H1 (cell line): Measurements from ENCODE around the gene SH3PXD2A. TPM values are rescaled to one million over a fixed set of nuclear protein-coding genes. Genes with fewer than 3 reads are reported as not detected.

Source experiments
- CTCF ChIA-PET: fragments of 300-600 bp; sonication (Branson Sonifier 250); formaldehyde crosslinking; loops from one replicate; lab custom pipeline; 2021; ENCODE audit not compliant: partially characterized antibody; lab: Charles Lee
- POLR2A ChIA-PET: fragments of 300-600 bp; sonication (Branson Sonifier 250); formaldehyde crosslinking; loops from one replicate; lab custom pipeline; 2021; ENCODE audit warnings: inconsistent platforms; ENCODE audit not compliant: partially characterized antibody; lab: Charles Lee
- DNase-seq, 2 experiments: peaks; one replicate each; pipeline versions ENCODE4 v3.0.0 to v3.0.0-alpha.2; 2010 to 2022; ENCODE audit warnings: low spot score in 2 of 2, low read depth in 1 of 2, mixed read lengths in 1 of 2
- FAIRE-seq: peaks from 2 replicates; lab custom pipeline; 2011; peaks lifted over from hg19 to GRCh38; lab: Jason Lieb, UNC
- H2AFZ ChIP-seq: 2 replicates; pipeline ENCODE4 v1.8.1; 2012; ENCODE audit warnings: low read length, inconsistent platforms
- H2AK5ac ChIP-seq: 2 replicates; pipeline ENCODE4 v1.6.1; 2013; ENCODE audit warnings: low read depth, low read length
- H2BK120ac ChIP-seq: replicated peaks from 2 replicates; pipeline ENCODE3; 2013; ENCODE audit warnings: low read depth, low read length, inconsistent platforms
- H2BK12ac ChIP-seq: 2 replicates; pipeline ENCODE4 v1.6.1; 2013; ENCODE audit warnings: low read depth, low read length
- H2BK15ac ChIP-seq: 2 replicates; pipeline ENCODE4 v1.6.1; 2013; ENCODE audit warnings: low read length
- H2BK20ac ChIP-seq: 2 replicates; pipeline ENCODE4 v1.6.1; 2013; ENCODE audit warnings: low read length
- H2BK5ac ChIP-seq: 2 replicates; pipeline ENCODE4 v1.6.1; 2013; ENCODE audit warnings: low read depth, low read length
- H3K14ac ChIP-seq: 2 replicates; pipeline ENCODE4 v1.6.1; 2013; ENCODE audit warnings: inconsistent platforms; ENCODE audit not compliant: insufficient read length
- H3K18ac ChIP-seq: 2 replicates; pipeline ENCODE4 v1.6.1; 2013; ENCODE audit warnings: low read length; ENCODE audit errors: extremely low read depth
- H3K23ac ChIP-seq: 2 replicates; pipeline ENCODE4 v1.6.1; 2013; ENCODE audit warnings: inconsistent platforms; ENCODE audit not compliant: insufficient read length
- H3K23me2 ChIP-seq: 2 replicates; pipeline ENCODE4 v1.6.1; 2013; ENCODE audit warnings: low read depth, low read length
- H3K27ac ChIP-seq: 2 replicates; pipeline ENCODE4 v1.6.1; 2011; ENCODE audit warnings: low read depth, low read length, inconsistent platforms
- H3K27me3 ChIP-seq, 4 experiments: replicated peaks in 1 of 4; 1 replicate in 1 of 4; 2 replicates in 3 of 4; pipeline versions ENCODE4 v1.6.1 to v1.8.1; 2011 to 2013; ENCODE audit warnings: low read length in 3 of 4, mild to moderate bottlenecking in 3 of 4, inconsistent platforms in 2 of 4, mixed read lengths in 2 of 4, moderate library complexity in 1 of 4; ENCODE audit not compliant: control insufficient read depth in 3 of 4, insufficient read depth in 3 of 4; ENCODE audit errors: extremely low read depth in 1 of 4
- H3K36me3 ChIP-seq, 4 experiments: 2 replicates each; pipeline versions ENCODE4 v1.6.1 to v1.8.1; 2011 to 2013; ENCODE audit warnings: mild to moderate bottlenecking in 4 of 4, low read length in 3 of 4, moderate library complexity in 2 of 4, control low read depth in 1 of 4, inconsistent platforms in 1 of 4; ENCODE audit not compliant: insufficient read depth in 4 of 4, control insufficient read depth in 2 of 4
- H3K4ac ChIP-seq: replicated peaks from 2 replicates; pipeline ENCODE3; 2013; ENCODE audit warnings: low read length, low read depth, mixed read lengths, inconsistent platforms; ENCODE audit not compliant: insufficient read length
- H3K4me1 ChIP-seq, 4 experiments: replicated peaks in 1 of 4; 1 replicate in 1 of 4; 2 replicates in 3 of 4; pipeline versions ENCODE4 v1.6.1 to v1.8.1; 2011 to 2013; ENCODE audit warnings: low read length in 3 of 4, inconsistent platforms in 2 of 4, mixed read lengths in 1 of 4; ENCODE audit not compliant: insufficient read depth in 4 of 4, control insufficient read depth in 3 of 4
- H3K4me2 ChIP-seq, 2 experiments: 2 replicates each; pipeline versions ENCODE4 v1.6.1 to v1.8.1; 2011 to 2013; ENCODE audit warnings: low read depth in 2 of 2, low read length in 2 of 2, control low read depth in 1 of 2, inconsistent platforms in 1 of 2, mild to moderate bottlenecking in 1 of 2; ENCODE audit not compliant: insufficient read depth in 1 of 2
- H3K4me3 ChIP-seq, 4 experiments: fragments of 200-600, 300-600 bp in 1 of 4; sonication (generic), shearing (Covaris generic), sonication (Bioruptor Twin) in 1 of 4; 2 replicates each; pipeline versions ENCODE4 v1.5.1 to v1.8.1; 2011 to 2016; ENCODE audit warnings: low read length in 4 of 4, low read depth in 3 of 4, control low read depth in 2 of 4, inconsistent platforms in 2 of 4, mild to moderate bottlenecking in 2 of 4, mixed read lengths in 1 of 4, moderate library complexity in 1 of 4; ENCODE audit not compliant: insufficient read depth in 2 of 4; ENCODE audit errors: extremely low read depth in 1 of 4
- H3K56ac ChIP-seq: replicated peaks from 2 replicates; pipeline ENCODE3; 2013; ENCODE audit warnings: low read depth, mild to moderate bottlenecking, mixed read lengths, low read length, inconsistent platforms; ENCODE audit not compliant: insufficient read length
- H3K79me1 ChIP-seq: 2 replicates; pipeline ENCODE4 v1.6.1; 2013; ENCODE audit warnings: low read depth, low read length, control low read depth
- H3K79me2 ChIP-seq, 2 experiments: 2 replicates each; pipeline versions ENCODE4 v1.6.1 to v1.8.1; 2012 to 2013; ENCODE audit warnings: low read length in 2 of 2, mild to moderate bottlenecking in 2 of 2, inconsistent platforms in 1 of 2; ENCODE audit not compliant: insufficient read depth in 2 of 2, control insufficient read depth in 1 of 2
- H3K9ac ChIP-seq, 4 experiments: replicated peaks in 1 of 4; 1 replicate in 1 of 4; 2 replicates in 3 of 4; pipeline versions ENCODE4 v1.6.1 to v1.8.1; 2011 to 2013; ENCODE audit warnings: low read depth in 3 of 4, low read length in 3 of 4, control low read depth in 2 of 4, mild to moderate bottlenecking in 2 of 4, moderate library complexity in 2 of 4, inconsistent platforms in 1 of 4; ENCODE audit errors: extremely low read depth in 1 of 4
- H3K9me3 ChIP-seq, 2 experiments: 2 replicates each; pipeline versions ENCODE4 v1.6.1 to v1.8.1; 2012 to 2013; ENCODE audit warnings: mild to moderate bottlenecking in 2 of 2, moderate library complexity in 2 of 2, control low read depth in 1 of 2, inconsistent platforms in 1 of 2, low read depth in 1 of 2, low read length in 1 of 2, mixed read lengths in 1 of 2; ENCODE audit not compliant: insufficient read depth in 2 of 2
- H4K20me1 ChIP-seq, 2 experiments: replicated peaks in 1 of 2; 2 replicates each; pipeline versions ENCODE3 to v1.8.1; 2011 to 2013; ENCODE audit warnings: inconsistent platforms in 2 of 2, low read length in 2 of 2, mild to moderate bottlenecking in 1 of 2; ENCODE audit not compliant: insufficient read depth in 2 of 2, control insufficient read depth in 1 of 2
- H4K5ac ChIP-seq: 2 replicates; pipeline ENCODE4 v1.6.1; 2013; ENCODE audit warnings: low read length, low read depth, mixed read lengths, inconsistent platforms; ENCODE audit not compliant: insufficient read length
- H4K8ac ChIP-seq: 2 replicates; pipeline ENCODE4 v1.8.0; 2013; ENCODE audit warnings: mild to moderate bottlenecking, moderate library complexity, low read length, inconsistent platforms; ENCODE audit not compliant: insufficient read depth; ENCODE audit errors: extremely low read depth
- H4K91ac ChIP-seq: replicated peaks from 2 replicates; pipeline ENCODE3; 2013; ENCODE audit warnings: low read length, mixed read lengths, inconsistent platforms; ENCODE audit not compliant: insufficient read length
- CBX5 ChIP-seq: fragments of 300-800, 300-1000 bp; sonication (generic); IDR thresholded peaks from 2 replicates; pipeline ENCODE4 v1.7.1; 2016; ENCODE audit warnings: antibody characterized with exemption, low read length, low read depth
- CEBPB ChIP-seq: IDR thresholded peaks from 2 replicates; pipeline ENCODE4 v1.6.1; 2012; ENCODE audit warnings: low read depth, low read length
- EGR1 ChIP-seq: IDR thresholded peaks from 2 replicates; pipeline ENCODE4 v1.6.1; 2011; ENCODE audit warnings: low read depth, low read length, borderline replicate concordance
- JUN ChIP-seq: IDR thresholded peaks from 2 replicates; pipeline ENCODE4 v1.6.1; 2011; ENCODE audit warnings: low read depth, mild to moderate bottlenecking, improper control_type of control experiment, low read length
- KDM4A ChIP-seq: IDR thresholded peaks from one replicate; pipeline ENCODE4 v1.7.1; 2012; ENCODE audit warnings: low read depth, mild to moderate bottlenecking, moderate library complexity, low read length, inconsistent platforms; ENCODE audit not compliant: severe bottlenecking
- RAD21 ChIP-seq, 2 experiments: IDR thresholded peaks in 1 of 2; conservative IDR thresholded peaks in 1 of 2; 2 replicates each; pipeline ENCODE4 v1.6.1; 2011; ENCODE audit warnings: low read depth in 2 of 2, low read length in 2 of 2, improper control_type of control experiment in 1 of 2, inconsistent platforms in 1 of 2, mild to moderate bottlenecking in 1 of 2, moderate library complexity in 1 of 2
- SIN3A ChIP-seq, 2 experiments: IDR thresholded peaks in 1 of 2; conservative IDR thresholded peaks in 1 of 2; 2 replicates each; pipeline ENCODE4 v1.6.1; 2011 to 2012; ENCODE audit warnings: low read length in 2 of 2, improper control_type of control experiment in 1 of 2, low read depth in 1 of 2, mild to moderate bottlenecking in 1 of 2
- WGBS, 2 experiments: shearing (Covaris generic) in 1 of 2; methylation state at CpG; one replicate each; pipeline versions ENCODE4 v1.1.6 to v1.1.7; 2013 to 2015; ENCODE audit warnings: low lambda C conversion rate in 2 of 2, mixed read lengths in 2 of 2, inconsistent platforms in 1 of 2, low coverage in 1 of 2, missing lambda C conversion rate in 1 of 2; ENCODE audit not compliant: insufficient replicate concordance in 2 of 2, insufficient coverage in 1 of 2, insufficient read length in 1 of 2; ENCODE audit errors: extremely low coverage in 1 of 2, missing lambda C conversion rate in 1 of 2; 5-methylcytosine and 5-hydroxymethylcytosine counted together
- polyA plus RNA-seq, 7 experiments: library from polyadenylated mRNA; depleted of rRNA in 3 of 7; stranded (reverse) in 5 of 7; unstranded in 2 of 7; fragments of >200 nt in 5 of 7; fragments of 200-250 nt in 2 of 7; gene quantifications; 1 replicate in 5 of 7; 2 replicates in 1 of 7; 4 replicates in 1 of 7; pipeline versions ENCODE4 v1.2.1 to v1.2.3, GENCODE V29; 2011 to 2013; ENCODE audit warnings: missing spikeins in 2 of 7, mixed read lengths in 2 of 7
- total RNA-seq: library from RNA; stranded (reverse); fragmentation: NEBNext Ultra II Directional; extraction: Animal tissue kit (Norgen Biotek cat#: 25700); gene quantifications from 2 replicates; pipeline ENCODE4 v1.2.1, GENCODE V29; 2021
- TF ChIP-seq, protein P1 (sequence below), 3 experiments: IDR thresholded peaks; 1 replicate in 2 of 3; 2 replicates in 1 of 3; pipeline versions ENCODE4 v1.5.1 to v1.6.1; 2011; ENCODE audit warnings: low read length in 3 of 3, mild to moderate bottlenecking in 3 of 3, inconsistent platforms in 2 of 3, low read depth in 1 of 3, moderate library complexity in 1 of 3; ENCODE audit not compliant: insufficient read depth in 1 of 3; ENCODE audit errors: control extremely low read depth in 1 of 3
- TF ChIP-seq, protein P2 (sequence below): IDR thresholded peaks from 2 replicates; pipeline ENCODE4 v1.6.1; 2012; ENCODE audit warnings: inconsistent platforms

Gene SH3PXD2A
- total and polyA plus RNA-seq, 2 of the 8 experiments (the other 6 are each of a cell fraction or from before 2014, with no cell fraction given) = 5.4 to 16.3 TPM

DNA sequence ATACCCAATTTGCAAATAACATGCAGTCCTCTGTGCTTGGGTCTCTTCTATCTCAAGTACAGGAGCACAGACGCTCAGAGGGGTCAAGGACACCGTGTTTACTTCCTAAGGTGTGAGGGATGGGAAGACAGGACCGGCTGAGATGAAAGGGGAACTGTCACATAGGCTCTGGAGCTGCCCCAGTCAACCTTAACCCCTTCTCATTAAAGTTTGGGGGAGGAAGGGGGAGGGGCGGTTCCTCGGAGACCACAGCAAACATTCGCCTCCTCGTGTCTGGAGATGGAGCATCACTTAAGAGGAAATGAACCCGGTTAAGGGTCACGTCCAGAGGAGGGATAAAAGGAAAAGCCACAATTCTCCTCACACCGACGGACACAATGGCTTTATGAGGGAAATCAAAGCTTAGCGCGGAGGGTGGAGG is 1.1 kb downstream of the SH3PXD2A start:
- no peak overlapping the region for H2BK12ac ChIP-seq
- H3K27ac ChIP-seq = no peak overlapping the region
- no peaks in the 10 kb centered on the region for H3K79me1 ChIP-seq
- FAIRE-seq (peak; percentile 36), DNase-seq (peak in 1 of 2 experiments; percentile 64)
- H3K9me3 ChIP-seq = no peaks in the 10 kb centered on the region
- H3K9ac ChIP-seq = no peak overlapping the region
- TF ChIP-seq SIN3A (conservative IDR thresholded peaks at IDR 0.05 in 1 of 2, IDR thresholded peaks at IDR 0.05 in 1 of 2; ENCODE audit: low read depth in 1 of 2, low read length in 2 of 2) (0 out of 4 replicates have a peak, but pooled peaks of 1 of the 2 experiments have one; percentile 14), JUN (no peak), CBX5 (no peak), KDM4A (no peak), EGR1 (no peak), RAD21 (IDR thresholded peaks at IDR 0.05 in 1 of 2, conservative IDR thresholded peaks at IDR 0.05 in 1 of 2; ENCODE audit: low read depth in 2 of 2, low read length in 2 of 2) (peak; percentile 16 to 34; a peak in 2 of 4 replicates), CEBPB (0 out of 2 replicates have a peak, but pooled peaks have one; percentile 10)
- TF ChIP-seq, protein P1, sequence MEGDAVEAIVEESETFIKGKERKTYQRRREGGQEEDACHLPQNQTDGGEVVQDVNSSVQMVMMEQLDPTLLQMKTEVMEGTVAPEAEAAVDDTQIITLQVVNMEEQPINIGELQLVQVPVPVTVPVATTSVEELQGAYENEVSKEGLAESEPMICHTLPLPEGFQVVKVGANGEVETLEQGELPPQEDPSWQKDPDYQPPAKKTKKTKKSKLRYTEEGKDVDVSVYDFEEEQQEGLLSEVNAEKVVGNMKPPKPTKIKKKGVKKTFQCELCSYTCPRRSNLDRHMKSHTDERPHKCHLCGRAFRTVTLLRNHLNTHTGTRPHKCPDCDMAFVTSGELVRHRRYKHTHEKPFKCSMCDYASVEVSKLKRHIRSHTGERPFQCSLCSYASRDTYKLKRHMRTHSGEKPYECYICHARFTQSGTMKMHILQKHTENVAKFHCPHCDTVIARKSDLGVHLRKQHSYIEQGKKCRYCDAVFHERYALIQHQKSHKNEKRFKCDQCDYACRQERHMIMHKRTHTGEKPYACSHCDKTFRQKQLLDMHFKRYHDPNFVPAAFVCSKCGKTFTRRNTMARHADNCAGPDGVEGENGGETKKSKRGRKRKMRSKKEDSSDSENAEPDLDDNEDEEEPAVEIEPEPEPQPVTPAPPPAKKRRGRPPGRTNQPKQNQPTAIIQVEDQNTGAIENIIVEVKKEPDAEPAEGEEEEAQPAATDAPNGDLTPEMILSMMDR (IDR thresholded peaks at IDR 0.05; ENCODE audit: control extremely low read depth in 1 of 3, insufficient read depth in 1 of 3, low read depth in 1 of 3, low read length in 3 of 3) = peak in 2 of 3 experiments; percentile 3 to 10; a peak in 1 of 4 replicates
- TF ChIP-seq, protein P2, sequence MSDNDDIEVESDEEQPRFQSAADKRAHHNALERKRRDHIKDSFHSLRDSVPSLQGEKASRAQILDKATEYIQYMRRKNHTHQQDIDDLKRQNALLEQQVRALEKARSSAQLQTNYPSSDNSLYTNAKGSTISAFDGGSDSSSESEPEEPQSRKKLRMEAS = peak; percentile 34; the same call in 1 of the 2 replicates
- H3K4me3 ChIP-seq = peak overlapping the region; percentile 61 to 91 (median 72)
- no peaks in the 10 kb centered on the region for H4K20me1 ChIP-seq
- H2BK5ac ChIP-seq = no peak overlapping the region
- H3K4ac ChIP-seq = no peak overlapping the region
- no peak overlapping the region for H3K23ac ChIP-seq
- peaks cover 4 to 38% (median 31%) of the 10 kb centered on the region in 4 experiments; a peak in 6 of 7 replicates for H3K27me3 ChIP-seq
- no peaks in the 10 kb centered on the region for H3K36me3 ChIP-seq
- H2BK20ac ChIP-seq = no peak overlapping the region
- no peak overlapping the region for H4K91ac ChIP-seq
- H3K18ac ChIP-seq = no peak overlapping the region
- peaks cover 5 to 12% (median 6%) of the 10 kb centered on the region in 4 experiments for H3K4me1 ChIP-seq
- ChIA-PET POLR2A (interaction anchor here (0.7 to 1.7 kb wide), 7 partner anchors 8 to 142 kb away, joined by 3 to 8 read pairs (median 4); no protein-coding TSS in a partner anchor), CTCF (interaction anchor here (0.7 to 9.8 kb wide), 35 partner anchors 11 to 261 kb away, joined by 3 to 199 read pairs (median 6); no protein-coding TSS in a partner anchor)
- H3K4me2 ChIP-seq = peak overlapping the region; percentile 77 to 95
- H3K56ac ChIP-seq = no peak overlapping the region
- H3K23me2 ChIP-seq = peaks cover 15% of the 10 kb centered on the region
- no peak overlapping the region for H4K5ac ChIP-seq
- H2AK5ac ChIP-seq = no peak overlapping the region; the same call in 1 of the 2 replicates
- H3K79me2 ChIP-seq = no peaks in the 10 kb centered on the region
- no peak overlapping the region for H4K8ac ChIP-seq
- H2AFZ ChIP-seq = no peak overlapping the region
- H2BK120ac ChIP-seq = no peak overlapping the region
- no peak overlapping the region for H2BK15ac ChIP-seq
- no peak overlapping the region for H3K14ac ChIP-seq
- WGBS, 2 experiments = 4% methylated on average over 9 of the region's 13 CpGs; no CpG with 5 or more reads in 1 of the 2 experiments
